Vagina (tissue), 2 donors: ENCODE measurements around the gene ETV3.

ENCODE experiments used
- POLR2A ChIP-seq, 2 donors: fragments of 450-650 bp; IDR thresholded peaks; one replicate each; pipeline ENCODE4 v1.6.1; 2017; ENCODE audit warnings: antibody characterized with exemption in 2 of 2, mild to moderate bottlenecking in 2 of 2, moderate library complexity in 2 of 2
- POLR2AphosphoS5 ChIP-seq, 2 donors: sonication (generic); formaldehyde crosslinking; IDR thresholded peaks; one replicate each; pipeline ENCODE4 v1.9.0; 2017; ENCODE audit warnings: antibody characterized with exemption in 2 of 2, mild to moderate bottlenecking in 2 of 2, low read depth in 1 of 2; ENCODE audit not compliant: insufficient read depth in 1 of 2
- TF ChIP-seq, protein P1 (sequence below), 3 experiments: fragments of 450-650 bp in 2 of 3; fragments of 200-600 bp in 1 of 3; sonication (generic) in 1 of 3; IDR thresholded peaks; one replicate each; pipeline ENCODE4 v1.5.1; 2017 to 2019; ENCODE audit warnings: antibody characterized with exemption in 3 of 3, mild to moderate bottlenecking in 2 of 3, moderate library complexity in 2 of 3

DNA sequence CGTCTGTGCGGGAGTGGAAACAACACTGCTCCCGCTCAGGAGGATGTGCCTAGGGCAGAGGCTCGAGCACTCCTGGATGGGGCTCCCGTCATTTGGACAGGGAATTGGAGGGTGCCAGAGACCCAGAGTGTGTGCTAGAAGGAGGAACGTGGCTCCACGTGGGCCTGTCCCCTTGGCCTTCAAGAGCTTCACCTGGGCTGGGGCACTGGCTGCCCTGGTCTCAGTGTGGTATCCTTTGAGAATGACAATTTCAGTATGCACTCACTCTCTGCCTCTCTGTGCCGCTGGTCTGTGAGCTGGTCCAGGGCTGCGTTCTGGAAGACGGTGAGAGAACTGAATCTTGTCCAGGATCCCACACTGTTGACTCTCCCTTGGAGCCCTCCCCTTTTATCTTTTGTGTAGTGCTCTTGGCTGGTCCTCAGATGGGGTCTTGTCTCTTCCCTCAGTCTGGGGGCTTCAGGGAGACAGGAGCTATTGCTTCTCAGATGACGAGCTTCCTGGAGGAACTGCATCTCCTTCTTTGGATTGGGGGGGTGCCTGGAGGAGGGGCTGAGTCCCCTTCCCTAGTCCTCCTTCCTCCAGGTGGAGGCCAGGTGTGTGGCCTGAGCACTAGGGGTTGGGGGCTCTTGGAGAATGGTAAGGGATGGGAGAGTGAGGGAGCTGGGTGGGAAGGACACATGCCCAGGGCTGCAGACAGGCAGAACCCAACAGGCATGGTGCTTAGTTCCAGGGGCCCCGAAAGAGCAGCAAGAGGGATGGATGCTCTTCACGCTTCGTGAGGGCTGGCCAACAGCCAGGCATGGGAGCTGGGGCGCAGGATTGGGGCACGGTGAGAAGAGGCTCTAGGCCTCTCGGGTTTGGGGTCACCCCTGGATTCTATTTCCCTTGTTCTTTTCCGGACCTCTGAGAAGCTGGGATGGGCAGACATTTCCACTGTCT lies 23.7 kb downstream of the ETV3 start:
- TF ChIP-seq, protein P1, sequence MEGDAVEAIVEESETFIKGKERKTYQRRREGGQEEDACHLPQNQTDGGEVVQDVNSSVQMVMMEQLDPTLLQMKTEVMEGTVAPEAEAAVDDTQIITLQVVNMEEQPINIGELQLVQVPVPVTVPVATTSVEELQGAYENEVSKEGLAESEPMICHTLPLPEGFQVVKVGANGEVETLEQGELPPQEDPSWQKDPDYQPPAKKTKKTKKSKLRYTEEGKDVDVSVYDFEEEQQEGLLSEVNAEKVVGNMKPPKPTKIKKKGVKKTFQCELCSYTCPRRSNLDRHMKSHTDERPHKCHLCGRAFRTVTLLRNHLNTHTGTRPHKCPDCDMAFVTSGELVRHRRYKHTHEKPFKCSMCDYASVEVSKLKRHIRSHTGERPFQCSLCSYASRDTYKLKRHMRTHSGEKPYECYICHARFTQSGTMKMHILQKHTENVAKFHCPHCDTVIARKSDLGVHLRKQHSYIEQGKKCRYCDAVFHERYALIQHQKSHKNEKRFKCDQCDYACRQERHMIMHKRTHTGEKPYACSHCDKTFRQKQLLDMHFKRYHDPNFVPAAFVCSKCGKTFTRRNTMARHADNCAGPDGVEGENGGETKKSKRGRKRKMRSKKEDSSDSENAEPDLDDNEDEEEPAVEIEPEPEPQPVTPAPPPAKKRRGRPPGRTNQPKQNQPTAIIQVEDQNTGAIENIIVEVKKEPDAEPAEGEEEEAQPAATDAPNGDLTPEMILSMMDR (IDR thresholded peaks at IDR 0.05), result no peak
- TF ChIP-seq POLR2AphosphoS5 (IDR thresholded peaks at IDR 0.05; ENCODE audit: insufficient read depth in 1 of 2, low read depth in 1 of 2) (no peak), POLR2A (IDR thresholded peaks at IDR 0.05) (no peak)
